Mesendoderm (in vitro differentiated cells): Measurements from ENCODE around the gene DNAH10.

Experiments
- DNase-seq: peaks from one replicate; pipeline ENCODE4 v3.0.0; 2013
- H2AK5ac ChIP-seq: 2 replicates; pipeline ENCODE4 v1.6.1; 2013; ENCODE audit warnings: low read length, inconsistent platforms
- H2BK120ac ChIP-seq: 2 replicates; pipeline ENCODE4 v1.6.1; 2013; ENCODE audit warnings: low read depth, mild to moderate bottlenecking, low read length, moderate library complexity, mixed read lengths
- H2BK15ac ChIP-seq: replicated peaks from 2 replicates; pipeline ENCODE4 v1.6.1; 2013; ENCODE audit warnings: low read depth, mild to moderate bottlenecking, moderate library complexity
- H2BK5ac ChIP-seq: 2 replicates; pipeline ENCODE4 v1.6.1; 2013; ENCODE audit warnings: low read length, inconsistent platforms
- H3K18ac ChIP-seq: 2 replicates; pipeline ENCODE4 v1.6.1; 2013; ENCODE audit warnings: mild to moderate bottlenecking, low read length, mixed read lengths
- H3K23ac ChIP-seq: one replicate; pipeline ENCODE4 v1.6.1; 2013; ENCODE audit warnings: low read length
- H3K27ac ChIP-seq: 2 replicates; pipeline ENCODE4 v1.5.1; 2013; ENCODE audit warnings: low read depth, mild to moderate bottlenecking, inconsistent platforms, low read length, moderate library complexity
- H3K27me3 ChIP-seq: 2 replicates; pipeline ENCODE4 v1.6.1; 2013; ENCODE audit warnings: low read length, control low read depth, mild to moderate bottlenecking, inconsistent platforms; ENCODE audit not compliant: insufficient read depth, poor library complexity
- H3K36me3 ChIP-seq: 2 replicates; pipeline ENCODE4 v1.6.1; 2013; ENCODE audit warnings: low read length, inconsistent platforms; ENCODE audit not compliant: control insufficient read depth, insufficient read depth
- H3K4ac ChIP-seq: one replicate; pipeline ENCODE4 v1.6.1; 2013; ENCODE audit warnings: low read depth, mild to moderate bottlenecking, low read length, moderate library complexity
- H3K4me1 ChIP-seq: 2 replicates; pipeline ENCODE4 v1.6.1; 2013; ENCODE audit warnings: low read depth, low read length, inconsistent platforms; ENCODE audit not compliant: control insufficient read depth
- H3K4me2 ChIP-seq: 2 replicates; pipeline ENCODE4 v1.6.1; 2013; ENCODE audit warnings: low read length
- H3K4me3 ChIP-seq: 2 replicates; pipeline ENCODE4 v1.5.1; 2013; ENCODE audit warnings: mild to moderate bottlenecking, low read length
- H3K56ac ChIP-seq: one replicate; pipeline ENCODE4 v1.6.1; 2013; ENCODE audit warnings: low read length
- H3K79me1 ChIP-seq: 2 replicates; pipeline ENCODE4 v1.6.1; 2013; ENCODE audit warnings: low read length, inconsistent platforms
- H3K79me2 ChIP-seq: 2 replicates; pipeline ENCODE4 v1.6.1; 2013; ENCODE audit warnings: mild to moderate bottlenecking, low read length; ENCODE audit not compliant: control insufficient read depth, insufficient read depth
- H3K9ac ChIP-seq: 2 replicates; pipeline ENCODE4 v1.6.1; 2013; ENCODE audit warnings: low read length, inconsistent platforms
- H4K5ac ChIP-seq: one replicate; pipeline ENCODE4 v1.6.1; 2013; ENCODE audit warnings: low read length
- H4K8ac ChIP-seq: one replicate; pipeline ENCODE4 v1.6.1; 2013; ENCODE audit warnings: low read depth, mild to moderate bottlenecking, control low read depth, low read length, moderate library complexity
- WGBS: extraction: QIAGEN DNeasy Blood & Tissue Kit; methylation state at CpG from one replicate; pipeline ENCODE4 v1.1.7; 2013; ENCODE audit warnings: low lambda C conversion rate, missing lambda C conversion rate; ENCODE audit not compliant: insufficient coverage; ENCODE audit errors: extremely low coverage; 5-methylcytosine and 5-hydroxymethylcytosine counted together

Gene DNAH10

GRCh38 chr12:123830675-123831074 lies 68.6 kb downstream of the DNAH10 start:
- Histone ChIP-seq H3K4ac (no peak overlapping the region), H2BK5ac (no peak overlapping the region), H3K23ac (no peak overlapping the region), H2BK15ac (no peak overlapping the region), H2BK120ac (no peak overlapping the region), H3K4me3 (no peak overlapping the region), H3K4me1 (no peaks in the 10 kb centered on the region), H2AK5ac (no peak overlapping the region), H3K56ac (no peak overlapping the region), H4K5ac (no peak overlapping the region), H3K27me3 (no peaks in the 10 kb centered on the region), H3K27ac (no peak overlapping the region), H3K18ac (no peak overlapping the region), H4K8ac (no peak overlapping the region), H3K36me3 (no peaks in the 10 kb centered on the region), H3K9ac (no peak overlapping the region), H3K79me1 (no peaks in the 10 kb centered on the region), H3K79me2 (no peaks in the 10 kb centered on the region), H3K4me2 (no peak overlapping the region)
- DNase-seq: no peak
- no CpG with 5 or more reads among the region's 2 CpGs for WGBS

GRCh38 chr12:123832052-123832451 lies 70.0 kb downstream of the DNAH10 start:
- Histone ChIP-seq H3K36me3 (no peaks in the 10 kb centered on the region), H4K8ac (no peak overlapping the region), H3K23ac (no peak overlapping the region), H3K4me1 (no peaks in the 10 kb centered on the region), H3K4me2 (no peak overlapping the region), H3K27me3 (no peaks in the 10 kb centered on the region), H2AK5ac (no peak overlapping the region), H3K4me3 (no peak overlapping the region), H3K9ac (no peak overlapping the region), H2BK15ac (no peak overlapping the region), H3K27ac (no peak overlapping the region), H3K18ac (no peak overlapping the region), H4K5ac (no peak overlapping the region), H2BK5ac (no peak overlapping the region), H3K79me2 (no peaks in the 10 kb centered on the region), H2BK120ac (no peak overlapping the region), H3K4ac (no peak overlapping the region), H3K79me1 (no peaks in the 10 kb centered on the region), H3K56ac (no peak overlapping the region)
- no peak for DNase-seq
- WGBS: no CpG with 5 or more reads among the region's 5 CpGs

- H2BK120ac ChIP-seq: no peak overlapping the region
- H2BK5ac ChIP-seq: no peak overlapping the region
- no peaks in the 10 kb centered on the region for H3K79me1 ChIP-seq
- DNase-seq: no peak
- no peak overlapping the region for H3K23ac ChIP-seq
- no peaks in the 10 kb centered on the region for H3K4me1 ChIP-seq
- no peak overlapping the region for H3K56ac ChIP-seq
- H3K4me2 ChIP-seq: no peak overlapping the region
- H4K8ac ChIP-seq: no peak overlapping the region
- H4K5ac ChIP-seq: no peak overlapping the region
- no peaks in the 10 kb centered on the region for H3K36me3 ChIP-seq
- no peaks in the 10 kb centered on the region for H3K79me2 ChIP-seq
- H3K4ac ChIP-seq: no peak overlapping the region
- H2BK15ac ChIP-seq: no peak overlapping the region
- no peak overlapping the region for H2AK5ac ChIP-seq
- H3K27me3 ChIP-seq: no peaks in the 10 kb centered on the region
- no peak overlapping the region for H3K4me3 ChIP-seq
- no peak overlapping the region for H3K9ac ChIP-seq
- H3K18ac ChIP-seq: no peak overlapping the region
- H3K27ac ChIP-seq: no peak overlapping the region
These were observed 71.7 kb downstream of the DNAH10 start for GRCh38 chr12:123833830-123834229.

- Histone ChIP-seq H4K8ac (no peak overlapping the region), H4K5ac (no peak overlapping the region), H3K56ac (no peak overlapping the region), H3K9ac (no peak overlapping the region), H3K4me3 (no peak overlapping the region), H3K36me3 (no peaks in the 10 kb centered on the region), H3K4me2 (no peak overlapping the region), H3K27ac (no peak overlapping the region), H3K79me2 (no peaks in the 10 kb centered on the region), H2AK5ac (no peak overlapping the region), H2BK120ac (no peak overlapping the region), H3K27me3 (no peaks in the 10 kb centered on the region), H3K79me1 (no peaks in the 10 kb centered on the region), H2BK5ac (no peak overlapping the region), H3K4ac (no peak overlapping the region), H3K4me1 (no peaks in the 10 kb centered on the region), H3K18ac (no peak overlapping the region), H3K23ac (no peak overlapping the region), H2BK15ac (no peak overlapping the region)
- DNase-seq: no peak
- WGBS: no CpG with 5 or more reads among the region's 5 CpGs
These were observed 72.7 kb downstream of the DNAH10 start for GRCh38 chr12:123834845-123835244.

- H3K4me1 ChIP-seq: no peaks in the 10 kb centered on the region
- no peak overlapping the region for H2BK15ac ChIP-seq
- H3K27ac ChIP-seq: no peak overlapping the region
- H4K5ac ChIP-seq: no peak overlapping the region
- no peak overlapping the region for H3K4ac ChIP-seq
- no peaks in the 10 kb centered on the region for H3K36me3 ChIP-seq
- H3K79me2 ChIP-seq: no peaks in the 10 kb centered on the region
- no peaks in the 10 kb centered on the region for H3K79me1 ChIP-seq
- H2BK120ac ChIP-seq: no peak overlapping the region
- no peak overlapping the region for H4K8ac ChIP-seq
- no peak overlapping the region for H3K4me3 ChIP-seq
- H3K18ac ChIP-seq: no peak overlapping the region
- WGBS: no CpG with 5 or more reads among the region's 2 CpGs
- no peak overlapping the region for H3K4me2 ChIP-seq
- H3K56ac ChIP-seq: no peak overlapping the region
- H2AK5ac ChIP-seq: no peak overlapping the region
- no peak for DNase-seq
- H3K27me3 ChIP-seq: no peaks in the 10 kb centered on the region
- H3K23ac ChIP-seq: no peak overlapping the region
- H3K9ac ChIP-seq: no peak overlapping the region
- H2BK5ac ChIP-seq: no peak overlapping the region
These were observed 74.2 kb downstream of the DNAH10 start for GRCh38 chr12:123836292-123836691.

GRCh38 chr12:123839826-123840225 lies 77.7 kb downstream of the DNAH10 start:
- Histone ChIP-seq H3K27ac (no peak overlapping the region), H4K5ac (no peak overlapping the region), H2AK5ac (no peak overlapping the region), H3K79me2 (no peaks in the 10 kb centered on the region), H3K4me1 (no peaks in the 10 kb centered on the region), H3K4ac (no peak overlapping the region), H3K4me2 (no peak overlapping the region), H2BK120ac (no peak overlapping the region), H2BK15ac (no peak overlapping the region), H3K36me3 (no peaks in the 10 kb centered on the region), H3K79me1 (no peaks in the 10 kb centered on the region), H4K8ac (no peak overlapping the region), H3K9ac (no peak overlapping the region), H2BK5ac (no peak overlapping the region), H3K23ac (no peak overlapping the region), H3K56ac (no peak overlapping the region), H3K4me3 (no peak overlapping the region), H3K27me3 (no peaks in the 10 kb centered on the region), H3K18ac (no peak overlapping the region)
- DNase-seq: no peak
- no CpG with 5 or more reads among the region's 6 CpGs for WGBS
